Cardiac muscle cell (in vitro differentiated cells and primary cell): ENCODE results near the gene SLC25A22. TPM values are rescaled to one million over a fixed set of nuclear protein-coding genes. Genes with fewer than 3 reads are reported as not detected.

ENCODE experiments used
- DNase-seq, 2 donors: peaks; one replicate each; pipeline versions ENCODE4 v3.0.0 to v3.0.0-alpha.2; 2010 to 2017; ENCODE audit warnings: low read depth in 1 of 2, low spot score in 1 of 2
- H3K27ac ChIP-seq: fragments of 200-600 bp; sonication (generic); 2 replicates; pipeline ENCODE4 v1.5.1; 2016
- H3K27me3 ChIP-seq: fragments of 200-600 bp; sonication (generic); 2 replicates; pipeline ENCODE4 v1.6.0; 2016; ENCODE audit warnings: control low read depth
- H3K36me3 ChIP-seq: fragments of 200-600 bp; sonication (generic); 2 replicates; pipeline ENCODE4 v1.5.1; 2016; ENCODE audit warnings: control low read depth
- H3K4me1 ChIP-seq: fragments of 200-600 bp; sonication (generic); 2 replicates; pipeline ENCODE4 v1.8.1; 2017; ENCODE audit warnings: low read depth, mild to moderate bottlenecking, mixed run types
- H3K4me3 ChIP-seq: fragments of 200-600 bp; sonication (generic); 2 replicates; pipeline ENCODE4 v1.5.1; 2016; ENCODE audit warnings: mild to moderate bottlenecking
- H3K9me3 ChIP-seq: fragments of 200-600 bp; sonication (generic); 2 replicates; pipeline ENCODE4 v1.5.1; 2017; ENCODE audit warnings: low read depth, mild to moderate bottlenecking, control low read depth
- CTCF ChIP-seq: IDR thresholded peaks from 2 replicates; pipeline ENCODE4 v1.5.1; 2012; ENCODE audit warnings: low read depth, mild to moderate bottlenecking, low read length
- polyA plus RNA-seq: library from polyadenylated mRNA; unstranded; fragments of >200 nt; fragmentation: Nextera tagmentation; extraction: Ambion mirVana; gene quantifications from 2 replicates; pipeline ENCODE4 v1.2.1, GENCODE V29; 2016
- total RNA-seq: library from RNA; depleted of rRNA; stranded (reverse); fragments of >200 nt; gene quantifications from 2 replicates; pipeline ENCODE4 v1.2.3, GENCODE V29; 2016

SLC25A22 gene
- total and polyA plus RNA-seq, 2 experiments from 2014 or later: 17.6 to 21.2 TPM

GRCh38 chr11:794766-795633 is 3.1 kb downstream of the SLC25A22 start:
- Histone ChIP-seq H3K27me3 (no peaks in the 10 kb centered on the region), H3K27ac (no peak overlapping the region), H3K4me3 (no peak overlapping the region), H3K4me1 (peaks cover 15% of the 10 kb centered on the region), H3K36me3 (no peaks in the 10 kb centered on the region), H3K9me3 (no peaks in the 10 kb centered on the region)
- TF ChIP-seq CTCF: no peak
- no peak for DNase-seq

GRCh38 chr11:794013-794765 is 3.9 kb downstream of the SLC25A22 start:
- Histone ChIP-seq H3K4me1 (peaks cover 20% of the 10 kb centered on the region), H3K4me3 (no peak overlapping the region), H3K9me3 (no peaks in the 10 kb centered on the region), H3K27ac (no peak overlapping the region), H3K36me3 (no peaks in the 10 kb centered on the region), H3K27me3 (no peaks in the 10 kb centered on the region)
- no peak for DNase-seq
- no peak for TF ChIP-seq CTCF

- H3K36me3 ChIP-seq: no peaks in the 10 kb centered on the region
- no peaks in the 10 kb centered on the region for H3K9me3 ChIP-seq
- H3K27ac ChIP-seq: no peak overlapping the region
- DNase-seq: no peak
- peaks cover 21% of the 10 kb centered on the region for H3K4me1 ChIP-seq
- H3K4me3 ChIP-seq: no peak overlapping the region
- no peaks in the 10 kb centered on the region for H3K27me3 ChIP-seq
- TF ChIP-seq CTCF: no peak
These were observed 4.5 kb downstream of the SLC25A22 start for GRCh38 chr11:793556-793955.

GRCh38 chr11:792873-793272 is 5.2 kb downstream of the SLC25A22 start:
- H3K4me3 ChIP-seq: no peak overlapping the region
- H3K27ac ChIP-seq: no peak overlapping the region
- no peaks in the 10 kb centered on the region for H3K9me3 ChIP-seq
- peaks cover 21% of the 10 kb centered on the region for H3K4me1 ChIP-seq
- DNase-seq: no peak
- TF ChIP-seq CTCF: no peak
- H3K27me3 ChIP-seq: no peaks in the 10 kb centered on the region
- no peaks in the 10 kb centered on the region for H3K36me3 ChIP-seq

DNA sequence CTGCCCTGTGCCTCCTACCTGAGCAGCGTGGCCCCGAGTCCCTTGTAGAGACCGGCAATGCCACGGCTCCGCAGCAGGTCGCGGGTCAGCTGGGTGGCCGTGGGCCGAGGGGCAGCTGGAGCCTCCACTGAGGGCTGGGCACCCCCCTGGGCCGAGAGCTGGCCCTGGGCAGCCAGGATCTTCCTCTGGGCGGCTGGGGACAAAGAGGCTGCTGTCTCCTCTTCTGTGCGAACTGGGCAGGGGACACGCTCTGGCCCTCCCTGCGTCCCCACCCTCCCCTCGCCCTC is 5.6 kb downstream of the SLC25A22 start:
- Histone ChIP-seq H3K27me3 (no peaks in the 10 kb centered on the region), H3K4me3 (no peak overlapping the region), H3K27ac (no peak overlapping the region), H3K9me3 (no peaks in the 10 kb centered on the region), H3K4me1 (peaks cover 21% of the 10 kb centered on the region), H3K36me3 (no peaks in the 10 kb centered on the region)
- no peak for TF ChIP-seq CTCF
- DNase-seq: no peak
